Keratinocyte (primary cell): ENCODE data around the gene PRR9.

Experiments
- EZH2 ChIP-seq: IDR thresholded peaks from one replicate; pipeline ENCODE4 v1.6.1; 2012; ENCODE audit warnings: inconsistent platforms, mild to moderate bottlenecking, low read length, moderate library complexity
- TF ChIP-seq, protein P1 (sequence below), 3 experiments: IDR thresholded peaks in 1 of 3; conservative IDR thresholded peaks in 1 of 3; optimal IDR thresholded peaks in 1 of 3; 2 replicates in 2 of 3; 3 replicates in 1 of 3; pipeline versions ENCODE3 to v1.5.1; 2011; ENCODE audit warnings: low read length in 3 of 3, mild to moderate bottlenecking in 3 of 3, moderate library complexity in 2 of 3, control low read depth in 1 of 3, inconsistent platforms in 1 of 3; ENCODE audit not compliant: insufficient read depth in 2 of 3; ENCODE audit errors: extremely low read depth in 1 of 3

DNA sequence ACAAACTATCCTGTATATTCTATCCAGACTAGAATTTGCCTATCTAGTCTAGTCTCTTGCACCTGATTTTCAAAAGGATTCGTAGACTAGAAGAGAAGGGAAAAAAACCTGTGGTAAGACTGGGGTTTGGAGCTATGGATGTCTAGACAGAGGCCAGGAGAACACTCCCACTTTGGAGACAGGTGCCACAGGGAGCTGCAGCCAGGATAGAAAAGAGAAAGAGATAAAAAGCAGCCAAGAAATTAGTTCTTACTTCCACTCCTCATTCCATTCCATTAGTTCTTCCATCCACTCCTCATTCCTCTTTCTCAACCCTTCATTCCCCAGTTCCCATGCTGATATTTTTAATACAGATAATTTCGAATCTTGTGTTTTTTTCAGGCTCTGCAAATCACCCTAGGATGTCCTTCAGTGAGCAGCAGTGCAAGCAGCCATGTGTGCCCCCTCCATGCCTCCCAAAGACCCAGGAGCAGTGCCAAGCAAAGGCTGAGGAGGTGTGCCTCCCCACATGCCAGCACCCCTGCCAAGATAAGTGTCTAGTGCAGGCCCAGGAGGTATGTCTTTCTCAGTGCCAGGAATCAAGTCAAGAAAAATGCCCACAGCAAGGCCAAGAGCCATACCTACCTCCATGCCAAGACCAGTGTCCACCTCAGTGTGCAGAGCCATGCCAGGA, 496 bp downstream of the PRR9 start:
- TF ChIP-seq, protein P1, sequence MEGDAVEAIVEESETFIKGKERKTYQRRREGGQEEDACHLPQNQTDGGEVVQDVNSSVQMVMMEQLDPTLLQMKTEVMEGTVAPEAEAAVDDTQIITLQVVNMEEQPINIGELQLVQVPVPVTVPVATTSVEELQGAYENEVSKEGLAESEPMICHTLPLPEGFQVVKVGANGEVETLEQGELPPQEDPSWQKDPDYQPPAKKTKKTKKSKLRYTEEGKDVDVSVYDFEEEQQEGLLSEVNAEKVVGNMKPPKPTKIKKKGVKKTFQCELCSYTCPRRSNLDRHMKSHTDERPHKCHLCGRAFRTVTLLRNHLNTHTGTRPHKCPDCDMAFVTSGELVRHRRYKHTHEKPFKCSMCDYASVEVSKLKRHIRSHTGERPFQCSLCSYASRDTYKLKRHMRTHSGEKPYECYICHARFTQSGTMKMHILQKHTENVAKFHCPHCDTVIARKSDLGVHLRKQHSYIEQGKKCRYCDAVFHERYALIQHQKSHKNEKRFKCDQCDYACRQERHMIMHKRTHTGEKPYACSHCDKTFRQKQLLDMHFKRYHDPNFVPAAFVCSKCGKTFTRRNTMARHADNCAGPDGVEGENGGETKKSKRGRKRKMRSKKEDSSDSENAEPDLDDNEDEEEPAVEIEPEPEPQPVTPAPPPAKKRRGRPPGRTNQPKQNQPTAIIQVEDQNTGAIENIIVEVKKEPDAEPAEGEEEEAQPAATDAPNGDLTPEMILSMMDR (optimal IDR thresholded peaks at IDR 0.05 in 1 of 3, IDR thresholded peaks at IDR 0.05 in 1 of 3, conservative IDR thresholded peaks at IDR 0.05 in 1 of 3; ENCODE audit: extremely low read depth in 1 of 3, insufficient read depth in 2 of 3, low read length in 3 of 3), result no peak
- no peak for TF ChIP-seq EZH2
